HUES6 (cell line): ENCODE results near the gene APAF1.

ENCODE experiments used
- H3K27ac ChIP-seq: 2 replicates; pipeline ENCODE4 v1.7.0; 2013; ENCODE audit warnings: low read depth, mild to moderate bottlenecking, low read length, inconsistent platforms
- H3K27me3 ChIP-seq: 2 replicates; pipeline ENCODE4 v1.6.1; 2013; ENCODE audit warnings: low read length; ENCODE audit not compliant: control insufficient read depth, insufficient read depth
- H3K36me3 ChIP-seq: 2 replicates; pipeline ENCODE4 v1.6.1; 2013; ENCODE audit warnings: low read length; ENCODE audit not compliant: control insufficient read depth, insufficient read depth
- H3K4me1 ChIP-seq: 2 replicates; pipeline ENCODE4 v1.6.1; 2013; ENCODE audit warnings: low read length; ENCODE audit not compliant: control insufficient read depth, insufficient read depth
- H3K4me3 ChIP-seq: 2 replicates; pipeline ENCODE4 v1.5.1; 2013; ENCODE audit warnings: low read depth, low read length
- H3K9ac ChIP-seq: one replicate; pipeline ENCODE4 v1.6.1; 2013; ENCODE audit warnings: mild to moderate bottlenecking, low read length
- H3K9me3 ChIP-seq: 2 replicates; pipeline ENCODE4 v1.6.1; 2013; ENCODE audit warnings: low read depth, low read length; ENCODE audit not compliant: control insufficient read depth, insufficient read depth

APAF1 gene

GRCh38 chr12:98698603-98699463, 53.7 kb downstream of the APAF1 start:
- H3K36me3 ChIP-seq, result peaks cover 16% of the 10 kb centered on the region
- H3K4me1 ChIP-seq, result peaks cover 15% of the 10 kb centered on the region
- no peak overlapping the region for H3K4me3 ChIP-seq
- no peak overlapping the region for H3K27ac ChIP-seq
- H3K9me3 ChIP-seq, result no peaks in the 10 kb centered on the region
- H3K9ac ChIP-seq, result no peak overlapping the region
- H3K27me3 ChIP-seq, result no peaks in the 10 kb centered on the region

- no peak overlapping the region for H3K9ac ChIP-seq
These were observed 54.5 kb downstream of the APAF1 start for GRCh38 chr12:98699586-98699985.

DNA sequence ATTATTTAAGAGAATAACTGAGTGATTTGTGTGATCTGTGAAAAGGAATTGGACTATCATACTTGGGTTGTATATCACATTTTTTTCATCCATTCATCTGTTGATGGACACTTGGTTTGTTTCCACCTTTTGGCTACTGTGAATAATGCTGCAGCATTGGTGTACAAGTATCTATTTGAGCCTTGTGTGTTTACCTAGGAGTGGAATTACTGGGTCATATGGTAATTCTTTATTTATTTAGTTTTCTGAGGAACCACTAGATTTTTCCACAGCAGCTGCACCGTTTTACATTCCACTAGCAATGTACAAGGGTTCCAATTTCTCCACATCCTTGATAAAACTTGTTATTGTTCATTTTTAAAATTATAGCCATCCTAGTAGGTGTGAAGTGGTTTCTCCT, 56.1 kb downstream of the APAF1 start:
- Histone ChIP-seq H3K27me3 (no peaks in the 10 kb centered on the region), H3K4me3 (no peak overlapping the region), H3K9me3 (no peaks in the 10 kb centered on the region), H3K9ac (no peak overlapping the region), H3K36me3 (peaks cover 16% of the 10 kb centered on the region), H3K27ac (no peak overlapping the region), H3K4me1 (peaks cover 7% of the 10 kb centered on the region)

More at GRCh38 chr12:98699586-98699985, 54.5 kb downstream of the APAF1 start:
- H3K4me1 ChIP-seq, result peaks cover 15% of the 10 kb centered on the region
- no peak overlapping the region for H3K27ac ChIP-seq
- H3K9me3 ChIP-seq, result no peaks in the 10 kb centered on the region
- H3K36me3 ChIP-seq, result peaks cover 16% of the 10 kb centered on the region
- no peaks in the 10 kb centered on the region for H3K27me3 ChIP-seq
- H3K4me3 ChIP-seq, result no peak overlapping the region

DNA sequence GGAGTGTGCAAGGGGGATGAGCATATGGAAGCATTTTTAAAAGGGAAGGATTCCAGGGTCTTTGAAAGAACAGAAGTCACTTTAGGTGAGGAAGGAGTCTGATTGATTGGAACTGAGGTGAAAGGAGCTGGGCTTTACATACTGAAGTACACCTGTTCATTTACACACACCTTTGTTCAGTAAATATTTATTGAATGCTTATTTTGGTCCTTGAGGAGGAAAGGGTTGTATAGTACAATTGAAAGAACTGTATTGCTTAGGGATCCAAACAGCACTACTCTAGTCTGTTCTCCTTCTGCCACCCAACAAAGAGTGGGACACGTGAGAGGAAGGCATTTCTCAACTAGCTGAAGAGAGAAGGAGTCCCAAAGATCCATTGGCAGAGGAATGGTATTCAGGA, 63.9 kb downstream of the APAF1 start:
- peaks cover 23% of the 10 kb centered on the region for H3K36me3 ChIP-seq

GRCh38 chr12:98714426-98714825, 69.3 kb downstream of the APAF1 start:
- no peaks in the 10 kb centered on the region for H3K27me3 ChIP-seq
- H3K27ac ChIP-seq, result no peak overlapping the region
- no peak overlapping the region for H3K9ac ChIP-seq
- H3K4me3 ChIP-seq, result no peak overlapping the region
- H3K36me3 ChIP-seq, result peaks cover 20% of the 10 kb centered on the region
- H3K9me3 ChIP-seq, result no peaks in the 10 kb centered on the region
- no peaks in the 10 kb centered on the region for H3K4me1 ChIP-seq

More for the DNA sequence above, 63.9 kb downstream of the APAF1 start:
- H3K4me1 ChIP-seq, result no peaks in the 10 kb centered on the region
- H3K27me3 ChIP-seq, result no peaks in the 10 kb centered on the region
- H3K4me3 ChIP-seq, result no peak overlapping the region
- H3K27ac ChIP-seq, result no peak overlapping the region
- H3K9ac ChIP-seq, result no peak overlapping the region
- no peaks in the 10 kb centered on the region for H3K9me3 ChIP-seq

GRCh38 chr12:98719515-98720504, 74.7 kb downstream of the APAF1 start:
- H3K27ac ChIP-seq, result no peak overlapping the region
- no peaks in the 10 kb centered on the region for H3K4me1 ChIP-seq
- no peak overlapping the region for H3K9ac ChIP-seq
- H3K36me3 ChIP-seq, result peaks cover 21% of the 10 kb centered on the region
- H3K9me3 ChIP-seq, result no peaks in the 10 kb centered on the region
- no peak overlapping the region for H3K4me3 ChIP-seq
- H3K27me3 ChIP-seq, result no peaks in the 10 kb centered on the region

- Histone ChIP-seq H3K36me3 (peaks cover 22% of the 10 kb centered on the region), H3K9me3 (no peaks in the 10 kb centered on the region), H3K4me3 (no peak overlapping the region), H3K27ac (no peak overlapping the region), H3K4me1 (no peaks in the 10 kb centered on the region), H3K9ac (no peak overlapping the region), H3K27me3 (no peaks in the 10 kb centered on the region)
These were observed 76.2 kb downstream of the APAF1 start for GRCh38 chr12:98721204-98721702.

DNA sequence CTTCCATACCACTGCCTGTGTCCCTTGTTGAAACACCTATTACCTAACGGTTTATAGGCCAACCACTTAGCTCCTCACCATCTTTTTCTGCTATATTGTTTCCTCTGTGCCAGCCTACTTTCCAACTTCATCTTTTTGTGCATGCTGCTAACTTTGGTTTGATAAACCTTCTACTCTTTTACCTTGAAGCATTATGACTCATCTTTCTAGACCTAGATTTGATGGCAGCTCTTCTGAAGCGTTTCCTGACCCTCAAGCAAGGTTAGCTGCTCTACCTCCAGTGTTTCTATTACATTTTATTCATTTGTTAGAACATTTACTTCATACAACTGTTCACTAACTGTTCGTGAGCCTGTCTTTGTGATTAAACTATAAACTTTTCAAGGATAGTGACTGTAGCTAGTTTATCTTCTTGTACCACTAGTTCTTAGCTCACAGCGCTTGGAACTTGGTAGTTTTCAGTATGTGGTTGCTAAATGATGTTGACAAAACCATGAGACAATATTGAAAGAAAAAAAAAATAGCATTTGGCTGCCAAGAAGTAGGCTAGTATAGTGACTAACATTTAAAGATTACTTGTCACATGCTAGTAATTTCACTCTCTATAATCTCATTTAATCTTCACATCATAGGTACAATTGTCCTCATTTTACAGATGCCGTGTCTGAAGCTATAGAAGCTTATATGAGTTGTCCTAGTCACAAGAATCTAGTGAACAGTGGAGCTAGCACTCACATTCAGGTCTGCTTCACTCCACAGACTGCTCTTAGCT, 79.5 kb downstream of the APAF1 start:
- no peak overlapping the region for H3K9ac ChIP-seq

GRCh38 chr12:98725476-98726247, 80.6 kb downstream of the APAF1 start:
- Histone ChIP-seq H3K9me3 (no peaks in the 10 kb centered on the region), H3K4me1 (no peaks in the 10 kb centered on the region), H3K9ac (no peak overlapping the region), H3K27ac (no peak overlapping the region), H3K27me3 (no peaks in the 10 kb centered on the region), H3K4me3 (no peak overlapping the region), H3K36me3 (peaks cover 45% of the 10 kb centered on the region)

More for the DNA sequence above, 79.5 kb downstream of the APAF1 start:
- Histone ChIP-seq H3K9me3 (no peaks in the 10 kb centered on the region), H3K27ac (no peak overlapping the region), H3K4me3 (no peak overlapping the region), H3K27me3 (no peaks in the 10 kb centered on the region), H3K4me1 (no peaks in the 10 kb centered on the region), H3K36me3 (peaks cover 38% of the 10 kb centered on the region)

- Histone ChIP-seq H3K4me1 (no peaks in the 10 kb centered on the region), H3K27ac (no peak overlapping the region), H3K27me3 (no peaks in the 10 kb centered on the region), H3K9ac (no peak overlapping the region), H3K36me3 (peaks cover 57% of the 10 kb centered on the region), H3K9me3 (no peaks in the 10 kb centered on the region), H3K4me3 (no peak overlapping the region)
These were observed 82.1 kb downstream of the APAF1 start for GRCh38 chr12:98727196-98727595.
